HepG2 (cell line): Measurements from ENCODE around the gene TRIO.

Experiments used
- ATF2 ChIP-seq: sonication (generic); formaldehyde crosslinking; IDR thresholded peaks from 2 replicates; pipeline ENCODE4 v1.4.0; 2020; ENCODE audit warnings: missing genetic modification reagents
- CTCF ChIP-seq: sonication (generic); formaldehyde crosslinking; IDR thresholded peaks from 2 replicates; pipeline ENCODE4 v1.5.0; 2020; ENCODE audit warnings: mild to moderate bottlenecking, missing genetic modification reagents, moderate library complexity
- DDIT3 ChIP-seq: sonication (generic); formaldehyde crosslinking; IDR thresholded peaks from 2 replicates; pipeline ENCODE4 v1.4.0; 2020; ENCODE audit warnings: mild to moderate bottlenecking, missing genetic modification reagents
- EZH2 ChIP-seq: conservative IDR thresholded peaks from 2 replicates; pipeline ENCODE4 v1.6.1; 2012; ENCODE audit warnings: mild to moderate bottlenecking, low read depth, low read length, moderate library complexity
- HMG20B ChIP-seq: conservative IDR thresholded peaks from 2 replicates; pipeline ENCODE4 v1.6.1; 2016; ENCODE audit warnings: missing genetic modification reagents, missing compliant biosample characterization
- JUN ChIP-seq: sonication (generic); formaldehyde crosslinking; IDR thresholded peaks from 2 replicates; pipeline ENCODE4 v1.4.0; 2020; ENCODE audit warnings: mild to moderate bottlenecking, missing genetic modification reagents
- KLF12 ChIP-seq: sonication (generic); formaldehyde crosslinking; IDR thresholded peaks from 2 replicates; pipeline ENCODE4 v1.4.0; 2020; ENCODE audit warnings: missing genetic modification reagents, borderline replicate concordance
- REST ChIP-seq, 2 experiments: IDR thresholded peaks; 2 replicates each; pipeline ENCODE4 v1.6.1; 2011 to 2012; ENCODE audit warnings: low read length in 2 of 2, borderline replicate concordance in 1 of 2, low read depth in 1 of 2, mild to moderate bottlenecking in 1 of 2, moderate library complexity in 1 of 2
- SETDB1 ChIP-seq: sonication (generic); formaldehyde crosslinking; IDR thresholded peaks from 2 replicates; pipeline ENCODE4 v1.5.1; 2020; ENCODE audit warnings: missing genetic modification reagents, mild to moderate bottlenecking, borderline replicate concordance
- SP1 ChIP-seq, 2 experiments: fragments of 450-650 bp in 1 of 2; sonication (generic) in 1 of 2; formaldehyde crosslinking in 1 of 2; IDR thresholded peaks; 2 replicates each; pipeline versions ENCODE4 v1.4.0 to v1.6.1; 2016 to 2020; ENCODE audit warnings: missing genetic modification reagents in 1 of 2
- ZNF142 ChIP-seq: sonication (generic); formaldehyde crosslinking; IDR thresholded peaks from 2 replicates; pipeline ENCODE4 v1.4.0; 2020; ENCODE audit warnings: missing genetic modification reagents
- ZNF704 ChIP-seq: sonication (generic); formaldehyde crosslinking; IDR thresholded peaks from 2 replicates; pipeline ENCODE4 v1.8.1; 2023; ENCODE audit warnings: mild to moderate bottlenecking, inconsistent platforms, moderate library complexity, missing genetic modification reagents, borderline replicate concordance
- ZNF747 ChIP-seq: sonication (generic); formaldehyde crosslinking; IDR thresholded peaks from 2 replicates; pipeline ENCODE4 v1.8.1; 2023; ENCODE audit warnings: missing genetic modification reagents, mild to moderate bottlenecking, borderline replicate concordance
- ZSCAN12 ChIP-seq: sonication (generic); formaldehyde crosslinking; IDR thresholded peaks from 2 replicates; pipeline ENCODE4 v1.9.0; 2021; ENCODE audit warnings: mild to moderate bottlenecking, missing genetic modification reagents

- no peak for TF ChIP-seq ZNF704 (CRISPR knock-in tag)
- no peak for TF ChIP-seq ZSCAN12
- no peak for TF ChIP-seq ATF2 (CRISPR knock-in tag)
- no peak for TF ChIP-seq CTCF (CRISPR knock-in tag)
- no peak for TF ChIP-seq HMG20B (CRISPR knock-in tag)
- TF ChIP-seq REST (IDR thresholded peaks at IDR 0.05; ENCODE audit: borderline replicate concordance in 1 of 2, low read depth in 1 of 2, low read length in 2 of 2), result no peak
- TF ChIP-seq DDIT3, result no peak
- no peak for TF ChIP-seq EZH2
- TF ChIP-seq SP1 (IDR thresholded peaks at IDR 0.05), result no peak
- TF ChIP-seq SP1 (CRISPR knock-in tag; IDR thresholded peaks at IDR 0.05), result no peak
- no peak for TF ChIP-seq ZNF747 (CRISPR knock-in tag)
- no peak for TF ChIP-seq JUN (CRISPR knock-in tag)
- no peak for TF ChIP-seq KLF12
- TF ChIP-seq ZNF142 (CRISPR knock-in tag), result no peak
- no peak for TF ChIP-seq SETDB1 (CRISPR knock-in tag)
These were observed 306.0 kb downstream of the TRIO start for GRCh38 chr5:14449052-14449661.
